HG02610 (cell line): ENCODE data around the gene ACSL3.
A peak's percentile ranks its signal among the peaks of the same experiment; 100 is the strongest.
"Not testable (repeated sequence)": the region's sequence is repeated elsewhere in the genome, so short reads cannot be mapped to it uniquely, and the experiment has no call there.

Source experiments
- ATAC-seq: cut with Tn5 transposase; IDR thresholded peaks from one replicate; pipeline ENCODE4 v1.9.1; 2021; ENCODE audit warnings: mild to moderate bottlenecking, moderate library complexity; ENCODE audit not compliant: unreplicated experiment

The ACSL3 gene

DNA sequence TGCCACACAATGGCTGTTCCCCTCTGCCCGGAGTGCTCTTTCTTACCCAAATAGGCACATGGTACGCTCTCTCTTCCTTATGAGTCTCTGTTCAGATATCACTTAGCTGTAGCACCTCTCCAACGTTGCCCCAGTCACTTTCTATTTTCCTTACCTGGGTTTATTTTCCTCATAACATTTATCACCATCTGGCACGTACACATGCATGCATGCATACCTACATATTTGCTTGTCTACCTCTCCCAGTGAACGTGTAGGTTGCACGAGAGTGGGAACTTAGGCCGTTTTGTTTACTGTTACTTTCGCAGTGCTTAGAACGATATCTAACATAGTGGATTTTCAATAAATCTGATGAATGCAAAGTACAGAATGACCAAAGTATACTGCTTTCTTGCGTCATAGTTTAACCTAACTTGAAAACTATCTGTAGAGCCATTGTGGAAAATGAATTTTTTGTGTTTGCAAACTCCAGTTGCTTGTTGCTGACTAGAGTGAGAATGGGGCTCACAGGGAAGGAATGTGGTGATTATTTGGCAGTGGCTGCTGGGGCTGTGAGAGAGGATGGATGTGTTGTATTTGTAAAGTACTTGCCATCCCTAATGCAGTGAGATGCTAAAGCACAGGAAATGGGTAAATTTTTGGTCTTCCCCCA lies 47.1 kb downstream of the ACSL3 start:
- no peak for ATAC-seq

DNA sequence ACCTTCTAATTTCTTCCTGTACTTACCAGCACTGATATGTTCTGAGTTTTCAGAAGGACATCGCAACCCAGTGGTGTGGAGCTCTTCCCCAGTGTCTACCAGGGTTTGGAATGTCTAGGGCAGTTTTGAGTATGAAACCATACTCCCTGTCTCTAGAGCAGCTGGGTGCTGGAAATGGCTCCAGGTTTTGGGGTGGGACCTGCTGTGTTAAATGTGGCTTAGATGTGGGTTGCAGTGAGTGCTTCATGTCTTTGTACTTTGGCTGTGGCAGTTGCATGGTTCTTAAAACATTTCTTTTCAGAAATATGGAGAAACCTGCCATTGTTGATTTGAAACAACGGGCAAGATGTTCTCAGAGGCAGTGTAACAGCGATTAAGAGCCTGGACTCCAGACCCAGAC lies 48.5 kb downstream of the ACSL3 start:
- no peak for ATAC-seq

- peak; percentile 98 for ATAC-seq
These were observed 51.3 kb downstream of the ACSL3 start for GRCh38 chr2:222912117-222912516.

DNA sequence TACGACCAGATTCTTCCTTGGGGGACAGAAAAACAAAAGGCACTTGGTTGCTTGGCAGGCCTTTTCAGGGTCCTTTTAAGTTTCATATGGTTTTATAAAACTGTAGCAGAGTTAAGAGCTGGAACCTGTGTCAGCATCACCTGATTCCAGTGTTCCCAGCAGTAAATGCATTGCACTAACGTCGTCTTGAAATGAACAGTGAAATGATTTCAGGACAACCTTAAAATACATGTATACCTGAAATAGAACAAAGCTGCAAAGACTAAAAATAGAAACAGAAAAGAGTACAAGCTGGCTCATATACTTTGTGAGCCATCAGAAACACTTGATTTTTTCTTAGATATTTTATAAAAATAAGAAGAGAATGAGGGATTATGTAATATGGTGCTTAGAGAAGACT lies 51.9 kb downstream of the ACSL3 start:
- no peak for ATAC-seq

DNA sequence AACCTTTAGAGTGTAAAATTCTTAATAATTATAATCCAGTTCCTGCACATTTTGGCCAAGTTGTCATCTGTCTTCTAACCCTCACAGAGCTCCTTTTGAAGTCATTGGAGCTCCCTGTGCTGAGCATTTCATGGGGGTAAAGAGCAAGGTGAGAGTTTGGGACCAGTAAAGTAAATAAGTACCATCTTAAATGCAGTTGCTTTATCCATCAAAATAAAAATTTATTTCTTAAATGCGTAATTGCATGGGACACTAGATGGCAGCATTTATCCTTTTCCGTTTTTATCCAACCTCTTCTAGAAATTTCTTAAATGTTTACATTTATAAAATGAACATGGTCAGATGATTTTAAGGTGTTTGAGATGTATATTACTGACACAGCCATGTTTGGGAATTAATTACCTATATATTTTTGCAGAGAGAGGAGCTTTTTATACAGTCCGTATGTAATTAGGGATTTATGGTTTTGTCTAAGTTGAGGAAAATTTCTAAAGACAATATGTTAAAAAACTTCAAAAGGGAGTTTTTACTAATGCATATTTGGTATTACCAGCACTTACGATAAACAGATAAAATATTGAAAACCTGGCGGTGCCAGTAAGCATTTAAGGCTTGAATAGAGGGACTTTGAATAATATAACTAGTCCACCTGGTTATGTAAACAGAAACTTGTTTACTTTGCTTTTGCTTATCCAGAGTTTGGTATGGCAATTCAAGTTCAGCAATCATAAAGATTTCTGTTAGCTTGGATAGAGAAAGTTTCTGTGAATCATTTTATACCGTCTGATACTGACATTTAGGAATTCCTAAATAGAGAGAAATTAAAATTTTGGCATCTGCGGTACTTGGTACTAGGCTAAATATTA lies 54.5 kb downstream of the ACSL3 start:
- ATAC-seq: no peak

- ATAC-seq: no peak
These were observed 55.7 kb downstream of the ACSL3 start for GRCh38 chr2:222916229-222917197.

- ATAC-seq: not testable (repeated sequence)
These were observed 56.4 kb downstream of the ACSL3 start for GRCh38 chr2:222917212-222917611.

GRCh38 chr2:222919841-222920526 lies 59.1 kb downstream of the ACSL3 start:
- ATAC-seq: no peak

GRCh38 chr2:222920657-222921186 lies 59.9 kb downstream of the ACSL3 start:
- no peak for ATAC-seq

- no peak for ATAC-seq
These were observed 61.4 kb downstream of the ACSL3 start for GRCh38 chr2:222922019-222922800.

- ATAC-seq: no peak
These were observed 66.1 kb downstream of the ACSL3 start for GRCh38 chr2:222926915-222927314.

DNA sequence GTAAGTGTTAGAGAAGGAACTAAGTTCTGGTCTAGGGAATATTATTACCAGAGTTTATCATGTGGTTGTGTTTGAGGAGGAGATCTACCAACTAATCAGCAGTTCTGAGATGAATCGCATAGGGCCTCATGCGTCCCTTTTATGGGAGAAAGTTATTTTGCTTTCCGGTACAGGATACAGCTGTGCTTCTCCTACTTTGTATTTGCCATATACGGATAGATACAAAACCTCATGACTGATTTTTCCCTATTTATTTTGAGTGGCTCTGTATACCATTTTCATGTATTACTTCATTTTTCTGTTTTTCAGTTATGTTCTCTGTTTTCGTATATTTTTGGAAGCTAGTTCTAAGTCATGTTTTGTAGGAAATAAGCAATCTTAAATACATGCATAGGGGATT lies 66.8 kb downstream of the ACSL3 start:
- peak; percentile 81 for ATAC-seq

- no peak for ATAC-seq
These were observed 67.5 kb downstream of the ACSL3 start for GRCh38 chr2:222928335-222928734.

DNA sequence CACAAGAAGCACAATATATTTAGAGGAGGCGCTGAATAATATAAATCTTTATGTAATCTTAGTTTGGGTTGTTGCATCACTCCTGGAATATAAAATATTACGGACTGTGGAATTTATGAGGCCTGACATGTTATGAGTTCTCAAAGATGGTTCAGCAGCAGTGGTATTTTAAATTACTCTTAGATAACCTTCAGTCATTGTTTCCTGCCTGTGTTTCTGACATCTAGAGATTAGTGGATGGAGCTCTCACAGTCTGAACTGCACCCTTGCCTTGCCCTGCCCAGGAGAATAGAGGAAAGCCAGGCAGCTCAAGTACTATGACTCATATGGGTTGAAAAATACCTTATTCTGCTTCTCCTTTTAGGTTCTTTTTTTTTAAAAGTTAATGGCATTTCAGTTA lies 70.0 kb downstream of the ACSL3 start:
- no peak for ATAC-seq

DNA sequence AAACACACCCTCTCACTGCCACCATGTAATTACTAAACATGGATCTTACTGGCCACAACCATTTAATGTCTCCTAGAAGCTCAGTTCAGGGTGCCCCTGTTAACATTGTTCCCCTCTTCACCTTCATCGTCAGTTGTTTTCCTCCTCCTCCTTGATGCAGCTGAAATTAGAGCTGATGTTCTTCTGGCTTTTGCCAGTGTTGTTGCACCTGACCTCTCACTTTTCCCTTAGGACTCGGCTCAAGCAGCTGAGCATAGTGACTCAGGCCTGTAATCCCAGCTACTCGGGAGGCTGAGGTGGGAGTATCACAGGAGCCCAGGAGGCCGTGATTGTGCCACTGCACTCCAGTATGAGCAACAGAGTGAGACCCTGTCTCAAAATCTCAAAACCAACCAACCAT lies 70.8 kb downstream of the ACSL3 start:
- ATAC-seq: no peak

DNA sequence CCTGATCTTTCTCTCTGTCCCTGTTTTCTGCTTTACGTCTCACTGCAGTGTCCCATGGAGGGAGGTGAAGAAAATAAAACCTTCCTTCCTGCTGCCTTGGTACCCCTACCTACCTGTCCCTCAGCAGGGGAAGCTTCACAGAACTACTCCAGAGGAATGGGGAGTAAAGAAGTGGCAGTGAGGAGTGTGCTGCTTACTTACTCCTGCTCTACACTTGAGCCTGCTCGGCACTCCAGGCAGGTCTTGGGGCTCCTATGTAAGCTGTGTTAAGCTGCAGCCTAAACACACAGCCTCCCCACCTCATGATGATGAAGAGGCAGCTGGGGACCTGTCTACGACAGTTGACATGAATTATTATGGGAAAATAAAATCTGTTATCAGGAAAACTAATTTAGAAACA lies 72.6 kb downstream of the ACSL3 start:
- no peak for ATAC-seq

GRCh38 chr2:222935688-222936298 lies 75.0 kb downstream of the ACSL3 start:
- no peak for ATAC-seq

- no peak for ATAC-seq
These were observed 75.9 kb downstream of the ACSL3 start for GRCh38 chr2:222936705-222937104.

DNA sequence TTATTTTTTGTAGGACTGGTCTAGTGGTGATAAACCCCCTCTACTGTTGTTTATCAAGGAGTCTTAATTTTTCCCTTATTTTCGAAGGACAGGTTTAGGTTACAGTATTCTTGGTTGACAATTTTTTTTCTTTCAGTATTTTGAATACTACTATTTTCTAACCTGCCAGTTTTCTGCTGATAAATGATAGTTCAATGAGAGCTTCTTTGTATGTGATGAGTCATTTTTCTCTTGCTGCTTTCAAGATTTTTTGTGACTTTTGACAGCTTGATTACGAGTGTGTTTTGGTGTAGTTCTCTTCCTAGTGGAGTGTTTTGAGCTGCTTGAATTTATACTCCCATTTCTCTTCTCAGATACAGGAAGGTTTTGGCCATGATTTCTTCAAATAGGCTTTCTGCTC lies 77.5 kb downstream of the ACSL3 start:
- ATAC-seq: no peak
